Fibroblast of villous mesenchyme (primary cell): ENCODE results near the gene MPEG1. TPM values are rescaled to one million over a fixed set of nuclear protein-coding genes. Genes with fewer than 3 reads are reported as not detected.
A peak's percentile ranks its signal among the peaks of the same experiment; 100 is the strongest.

Source experiments
- DNase-seq: peaks from one replicate; pipeline ENCODE4 v3.0.0-alpha.2; 2010; ENCODE audit warnings: low read depth
- H3K4me3 ChIP-seq: 2 replicates; pipeline ENCODE4 v1.5.1; 2011; ENCODE audit warnings: low read depth, mild to moderate bottlenecking, low read length
- CTCF ChIP-seq: IDR thresholded peaks from 2 replicates; pipeline ENCODE4 v1.5.1; 2012; ENCODE audit warnings: low read depth, mild to moderate bottlenecking, low read length; ENCODE audit not compliant: insufficient read depth
- small RNA-seq: library from RNA; depleted of rRNA; stranded (forward); fragments of <200 nt; gene quantifications from one replicate; pipeline ENCODE3, GENCODE V24; 2012
- total RNA-seq: library from RNA; depleted of rRNA; stranded (reverse); fragments of >200 nt; gene quantifications from 2 replicates; pipeline ENCODE4 v1.2.3, GENCODE V29; 2012

MPEG1 gene
- total RNA-seq, 1 donor: not detected

- TF ChIP-seq CTCF: no peak
- H3K4me3 ChIP-seq: peak overlapping the region; percentile 72
- DNase-seq: peak; percentile 47
Observed at GRCh38 chr11:59173080-59173963, 39.4 kb downstream of the MPEG1 start.

GRCh38 chr11:59172345-59173079 is 40.2 kb downstream of the MPEG1 start:
- no peak for TF ChIP-seq CTCF
- peak overlapping the region; percentile 72 for H3K4me3 ChIP-seq
- DNase-seq: no peak

GRCh38 chr11:59171508-59172322 is 41.0 kb downstream of the MPEG1 start, which contains the start of gene DTX4:
Gene DTX4, plus strand, starts transcription at chr11:59172132. Its CDS starts 464 bp downstream, at chr11:59172596.
- H3K4me3 ChIP-seq: peak within 1 kb of the TSS; percentile 72
- peak; percentile 75 for TF ChIP-seq CTCF
- DNase-seq: peak; percentile 89

- no peak overlapping the region for H3K4me3 ChIP-seq
- no peak for DNase-seq
- TF ChIP-seq CTCF: no peak
Observed at GRCh38 chr11:59164028-59164427, 48.7 kb downstream of the MPEG1 start.

Small RNA genes lying within 50 kb of the gene (small RNA-seq; reads per million reads assigned to genes)
- gene RN7SL42P: not detected

Other genes starting within 250 kb of the MPEG1 start
- not detected in 2 replicates for gene GLYATL1B, start 126.6 kb downstream of the MPEG1 start, total RNA-seq
- gene FAM111B, start 105.7 kb downstream of the MPEG1 start, total RNA-seq: 12.1 and 12.2 TPM in 2 replicates
- 37.0 and 60.0 TPM in 2 replicates for gene FAM111A, start 70.1 kb downstream of the MPEG1 start, total RNA-seq
- gene DTX4, start 40.8 kb downstream of the MPEG1 start, total RNA-seq: 2.3 and 4.7 TPM in 2 replicates
- gene OR5AN1, start 146.0 kb upstream of the MPEG1 start, total RNA-seq: under 0.01 TPM in 1 of 2 replicates, not detected in the other
- gene OR5A2, start 213.5 kb upstream of the MPEG1 start, total RNA-seq: not detected in 2 replicates
- not detected in 2 replicates for gene OR5A1, start 223.5 kb upstream of the MPEG1 start, total RNA-seq
- not detected in 2 replicates for gene OR4D6, start 244.0 kb upstream of the MPEG1 start, total RNA-seq